SK-N-SH (cell line): Measurements from ENCODE around the gene IL32. TPM values are rescaled to one million over a fixed set of nuclear protein-coding genes. Genes with fewer than 3 reads are reported as not detected.

Experiments
- CTCF ChIA-PET: fragments of 300-600, 350-600 bp; formaldehyde crosslinking; extraction: SDS; loops from one replicate; lab custom pipeline; 2021; lab: Yijun Ruan, JAX
- POLR2A ChIA-PET: fragments of 350-600 bp; sonication (Branson Sonifier 250); formaldehyde crosslinking; extraction: SDS; loops from one replicate; lab custom pipeline; 2020; ENCODE audit warnings: antibody characterized with exemption, inconsistent platforms; lab: Yijun Ruan, JAX
- DNase-seq: peaks from one replicate; pipeline ENCODE4 v3.0.0; 2012
- H2AFZ ChIP-seq: fragments of 200-600 bp; sonication (generic); 2 replicates; pipeline ENCODE4 v1.8.1; 2016; ENCODE audit warnings: antibody characterized with exemption, mild to moderate bottlenecking, low read depth
- H3F3A ChIP-seq: fragments of 200-600 bp; sonication (generic); replicated peaks from 2 replicates; pipeline ENCODE3; 2016; ENCODE audit warnings: antibody characterized with exemption, mild to moderate bottlenecking; ENCODE audit not compliant: insufficient read depth
- H3K27ac ChIP-seq, 2 experiments: fragments of 200-500 bp in 1 of 2; fragments of 200-600 bp in 1 of 2; sonication (Bioruptor generic) in 1 of 2; sonication (generic), shearing (Covaris generic) in 1 of 2; 2 replicates each; pipeline versions ENCODE4 v1.5.1 to v1.6.1; 2014 to 2016; ENCODE audit warnings: low read depth in 2 of 2, inconsistent platforms in 1 of 2, low read length in 1 of 2, mild to moderate bottlenecking in 1 of 2, mixed read lengths in 1 of 2
- H3K27me3 ChIP-seq: fragments of 200-600 bp; sonication (generic), shearing (Covaris generic); 2 replicates; pipeline ENCODE4 v1.6.1; 2016; ENCODE audit warnings: mixed run types; ENCODE audit not compliant: insufficient read depth
- H3K36me3 ChIP-seq, 2 experiments: fragments of 200-500 bp in 1 of 2; fragments of 200-600 bp in 1 of 2; sonication (Bioruptor generic) in 1 of 2; sonication (generic) in 1 of 2; replicated peaks in 1 of 2; 2 replicates each; pipeline versions ENCODE3 to v1.5.1; 2014 to 2016; ENCODE audit warnings: low read length in 1 of 2, mild to moderate bottlenecking in 1 of 2; ENCODE audit not compliant: insufficient read depth in 2 of 2, control insufficient read depth in 1 of 2
- H3K4me1 ChIP-seq, 2 experiments: fragments of 200-500 bp in 1 of 2; fragments of 200-600 bp in 1 of 2; sonication (Bioruptor generic) in 1 of 2; sonication (generic), shearing (Covaris generic) in 1 of 2; 2 replicates each; pipeline versions ENCODE4 v1.5.1 to v1.6.1; 2014 to 2016; ENCODE audit warnings: low read depth in 1 of 2, low read length in 1 of 2, mixed run types in 1 of 2; ENCODE audit not compliant: insufficient read depth in 2 of 2, control insufficient read depth in 1 of 2
- H3K4me2 ChIP-seq: fragments of 200-600 bp; sonication (generic), shearing (Covaris generic); 2 replicates; pipeline ENCODE4 v1.6.1; 2017; ENCODE audit warnings: mixed run types
- H3K4me3 ChIP-seq, 2 experiments: fragments of 200-500 bp in 1 of 2; fragments of 200-600 bp in 1 of 2; sonication (Bioruptor generic) in 1 of 2; sonication (generic), shearing (Covaris generic) in 1 of 2; 2 replicates each; pipeline versions ENCODE4 v1.5.1 to v1.8.1; 2014 to 2016; ENCODE audit warnings: low read depth in 2 of 2, inconsistent platforms in 1 of 2, low read length in 1 of 2, mild to moderate bottlenecking in 1 of 2, mixed read lengths in 1 of 2, moderate library complexity in 1 of 2
- H3K79me2 ChIP-seq: fragments of 200-600 bp; sonication (generic); 2 replicates; pipeline ENCODE4 v1.8.1; 2017; ENCODE audit warnings: mild to moderate bottlenecking; ENCODE audit not compliant: insufficient read depth
- H3K9ac ChIP-seq: fragments of 200-600 bp; sonication (generic); 2 replicates; pipeline ENCODE4 v1.6.1; 2017; ENCODE audit warnings: mixed run types
- H3K9me2 ChIP-seq: fragments of 200-600 bp; sonication (generic); 2 replicates; pipeline ENCODE4 v1.6.1; 2017; ENCODE audit warnings: mixed run types
- H3K9me3 ChIP-seq: fragments of 200-600 bp; sonication (generic); 2 replicates; pipeline ENCODE4 v1.6.1; 2017; ENCODE audit warnings: mixed run types, mild to moderate bottlenecking, moderate library complexity
- H4K20me1 ChIP-seq: fragments of 200-600 bp; sonication (generic); 2 replicates; pipeline ENCODE4 v1.6.1; 2017; ENCODE audit warnings: mild to moderate bottlenecking, mixed run types; ENCODE audit not compliant: insufficient read depth
- FOXJ3 ChIP-seq: sonication (generic); formaldehyde crosslinking; IDR thresholded peaks from 2 replicates; pipeline ENCODE4 v1.5.1; 2020; ENCODE audit warnings: mild to moderate bottlenecking, missing genetic modification reagents
- RAD21 ChIP-seq: IDR thresholded peaks from 2 replicates; pipeline ENCODE4 v1.6.1; 2012; ENCODE audit warnings: mild to moderate bottlenecking, low read length
- RXRA ChIP-seq: IDR thresholded peaks from 2 replicates; pipeline ENCODE4 v1.4.0; 2012; ENCODE audit warnings: low read depth, mild to moderate bottlenecking, borderline replicate concordance
- TCF12 ChIP-seq: IDR thresholded peaks from 2 replicates; pipeline ENCODE4 v1.4.0; 2012
- WGBS: methylation state at CpG from one replicate; pipeline ENCODE4 v1.1.6; 2017; ENCODE audit warnings: low lambda C conversion rate; 5-methylcytosine and 5-hydroxymethylcytosine counted together
- polyA plus RNA-seq, 3 experiments: library from polyadenylated mRNA; depleted of rRNA; stranded (reverse); fragments of >200 nt; gene quantifications; 2 replicates each; pipeline ENCODE4 v1.2.3, GENCODE V29; 2012
- TF ChIP-seq, protein P1 (sequence below): fragments of 200-600 bp; sonication (generic); IDR thresholded peaks from 2 replicates; pipeline ENCODE4 v1.6.1; 2017; ENCODE audit warnings: antibody characterized with exemption, mild to moderate bottlenecking, moderate library complexity

The IL32 gene
- polyA plus RNA-seq, 1 of the 3 experiments (the other 2 are of a cell fraction), result 26.4 TPM

- H3K79me2 ChIP-seq, result no peaks in the 10 kb centered on the region
- no peaks in the 10 kb centered on the region; a peak in 1 of 4 replicates for H3K4me1 ChIP-seq
- WGBS, result 29% methylated on average over 6 of the region's 20 CpGs
- H3F3A ChIP-seq, result no peaks in the 10 kb centered on the region
- no peak overlapping the region for H3K4me3 ChIP-seq
- H3K27ac ChIP-seq, result no peak overlapping the region
- no peak for TF ChIP-seq FOXJ3 (CRISPR knock-in tag)
- TF ChIP-seq, protein P1, sequence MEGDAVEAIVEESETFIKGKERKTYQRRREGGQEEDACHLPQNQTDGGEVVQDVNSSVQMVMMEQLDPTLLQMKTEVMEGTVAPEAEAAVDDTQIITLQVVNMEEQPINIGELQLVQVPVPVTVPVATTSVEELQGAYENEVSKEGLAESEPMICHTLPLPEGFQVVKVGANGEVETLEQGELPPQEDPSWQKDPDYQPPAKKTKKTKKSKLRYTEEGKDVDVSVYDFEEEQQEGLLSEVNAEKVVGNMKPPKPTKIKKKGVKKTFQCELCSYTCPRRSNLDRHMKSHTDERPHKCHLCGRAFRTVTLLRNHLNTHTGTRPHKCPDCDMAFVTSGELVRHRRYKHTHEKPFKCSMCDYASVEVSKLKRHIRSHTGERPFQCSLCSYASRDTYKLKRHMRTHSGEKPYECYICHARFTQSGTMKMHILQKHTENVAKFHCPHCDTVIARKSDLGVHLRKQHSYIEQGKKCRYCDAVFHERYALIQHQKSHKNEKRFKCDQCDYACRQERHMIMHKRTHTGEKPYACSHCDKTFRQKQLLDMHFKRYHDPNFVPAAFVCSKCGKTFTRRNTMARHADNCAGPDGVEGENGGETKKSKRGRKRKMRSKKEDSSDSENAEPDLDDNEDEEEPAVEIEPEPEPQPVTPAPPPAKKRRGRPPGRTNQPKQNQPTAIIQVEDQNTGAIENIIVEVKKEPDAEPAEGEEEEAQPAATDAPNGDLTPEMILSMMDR, result peak; percentile 9; the same call in 1 of the 2 replicates
- TF ChIP-seq, all 33 proteins: peak for 1
- Histone ChIP-seq H3K4me2 (no peak overlapping the region), H3K9me3 (no peaks in the 10 kb centered on the region), H2AFZ (no peak overlapping the region), H3K9me2 (no peaks in the 10 kb centered on the region), H3K9ac (no peak overlapping the region), H4K20me1 (no peaks in the 10 kb centered on the region), H3K36me3 (no peaks in the 10 kb centered on the region), H3K27me3 (peaks cover 52% of the 10 kb centered on the region)
- DNase-seq, result peak; percentile 50
- POLR2A ChIA-PET, result interaction anchor here (0.6 kb wide), 1 partner anchor 41 kb away, joined by 3 read pairs; no protein-coding TSS in a partner anchor
- CTCF ChIA-PET, result interaction anchor here (1.3 to 2.4 kb wide), 5 partner anchors 34 to 64 kb away, joined by 6 to 15 read pairs (median 8); no protein-coding TSS in a partner anchor
Measured at GRCh38 chr16:3092501-3092941, 27.1 kb downstream of the IL32 start.

DNA sequence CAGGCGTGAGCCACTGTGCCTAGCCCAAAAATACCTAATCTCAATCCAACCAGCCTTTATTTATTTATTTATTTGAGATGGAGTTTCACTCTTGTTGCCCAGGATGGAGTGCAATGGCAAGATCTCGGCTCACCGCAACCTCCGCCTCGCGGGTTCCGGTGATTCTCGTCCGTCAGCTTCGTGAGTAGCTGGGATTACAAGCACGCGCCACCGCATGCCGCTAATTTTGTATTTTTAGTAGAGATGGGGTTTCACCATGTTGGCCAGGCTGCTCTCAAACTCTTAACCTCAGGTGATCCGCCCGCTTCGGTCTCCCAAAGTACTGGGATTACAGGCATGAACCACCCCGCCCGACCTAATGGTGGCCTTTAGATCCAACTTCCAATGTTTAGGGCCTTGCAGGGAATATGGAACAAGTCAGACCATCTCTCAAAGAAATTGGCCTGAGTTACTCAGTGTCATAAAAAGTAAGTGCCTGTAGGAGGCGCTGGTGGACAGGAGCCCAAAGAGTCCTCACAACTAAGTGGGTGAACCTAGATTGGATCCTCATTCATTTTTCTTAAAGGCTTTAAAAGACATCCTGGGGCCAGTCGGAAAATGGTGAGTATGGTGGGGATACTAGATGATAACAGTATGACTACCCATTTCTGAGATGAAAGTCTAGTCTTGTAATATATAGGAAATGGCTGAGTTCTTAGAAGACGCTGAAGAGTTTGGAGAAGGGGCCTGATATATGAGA, 29.0 kb downstream of the IL32 start:
- 75% methylated on average over 22 of the region's 22 CpGs for WGBS
- Histone ChIP-seq H3K4me1 (peaks cover 0 to under 1% of the 10 kb centered on the region in 2 experiments; a peak in 2 of 4 replicates), H3K79me2 (no peaks in the 10 kb centered on the region), H3K9me2 (no peaks in the 10 kb centered on the region), H3F3A (peaks cover 4% of the 10 kb centered on the region), H3K9ac (no peak overlapping the region), H3K36me3 (no peaks in the 10 kb centered on the region), H3K27ac (no peak overlapping the region), H4K20me1 (no peaks in the 10 kb centered on the region), H3K9me3 (no peaks in the 10 kb centered on the region), H3K4me3 (no peak overlapping the region; a peak in 1 of 4 replicates), H2AFZ (no peak overlapping the region), H3K27me3 (peaks cover 38% of the 10 kb centered on the region), H3K4me2 (no peak overlapping the region)
- no peak for TF ChIP-seq RXRA
- no peak for TF ChIP-seq TCF12
- peak; percentile 52 for TF ChIP-seq RAD21
- TF ChIP-seq, protein P1, result peak; percentile 62
- POLR2A ChIA-PET, result no interaction called here
- DNase-seq, result peak; percentile 59
- CTCF ChIA-PET, result interaction anchor here (1.0 to 2.4 kb wide), 5 partner anchors 30 to 74 kb away, joined by 3 to 15 read pairs (median 4); no protein-coding TSS in a partner anchor
